ENCODE results near the gene FBH1.

Gene FBH1

GRCh38 chr10:5882961-5883360, 7.1 kb upstream of the FBH1 start:
- Mint-ChIP-seq H3K27ac (peak overlapping the region; percentile 17), H3K27me3 (ENCODE audit: low read depth, poor library complexity) (peaks cover 3% of the 10 kb centered on the region), H3K36me3 (ENCODE audit: low read depth) (peaks cover 61% of the 10 kb centered on the region), H3K4me3 (no peak overlapping the region), H3K9me3 (no peaks in the 10 kb centered on the region), H3K4me1 (peaks cover 9% of the 10 kb centered on the region)
- no peak for TF ChIP-seq CTCF (IDR thresholded peaks at IDR 0.05)
- DNase-seq: no peak

- peaks cover 21% of the 10 kb centered on the region for H3K4me1 Mint-ChIP-seq
- no peak overlapping the region for H3K4me3 Mint-ChIP-seq
Measured at GRCh38 chr10:5885619-5886018, 4.4 kb upstream of the FBH1 start.

GRCh38 chr10:5887029-5887428, 3.0 kb upstream of the FBH1 start:
- Mint-ChIP-seq H3K27ac (no peak overlapping the region), H3K4me3 (peak overlapping the region; percentile 49), H3K4me1 (peaks cover 35% of the 10 kb centered on the region)

More at GRCh38 chr10:5885619-5886018, 4.4 kb upstream of the FBH1 start:
- H3K9me3 Mint-ChIP-seq: no peaks in the 10 kb centered on the region
- DNase-seq: no peak
- H3K27me3 Mint-ChIP-seq (ENCODE audit: low read depth, poor library complexity): peaks cover 3% of the 10 kb centered on the region
- TF ChIP-seq CTCF (IDR thresholded peaks at IDR 0.05): no peak
- H3K27ac Mint-ChIP-seq: peak overlapping the region; percentile 30
- H3K36me3 Mint-ChIP-seq (ENCODE audit: low read depth): peaks cover 45% of the 10 kb centered on the region

GRCh38 chr10:5887641-5888040, 2.4 kb upstream of the FBH1 start:
- no peak for DNase-seq
- no peaks in the 10 kb centered on the region for H3K9me3 Mint-ChIP-seq
- peaks cover 3% of the 10 kb centered on the region for H3K27me3 Mint-ChIP-seq (ENCODE audit: low read depth, poor library complexity)
- H3K27ac Mint-ChIP-seq: no peak overlapping the region
- no peak for TF ChIP-seq CTCF (IDR thresholded peaks at IDR 0.05)
- peaks cover 41% of the 10 kb centered on the region for H3K4me1 Mint-ChIP-seq
- peaks cover 40% of the 10 kb centered on the region for H3K36me3 Mint-ChIP-seq (ENCODE audit: low read depth)
- peak overlapping the region; percentile 98 for H3K4me3 Mint-ChIP-seq

More at GRCh38 chr10:5887029-5887428, 3.0 kb upstream of the FBH1 start:
- no peak for DNase-seq
- TF ChIP-seq CTCF (IDR thresholded peaks at IDR 0.05): no peak
- H3K27me3 Mint-ChIP-seq (ENCODE audit: low read depth, poor library complexity): peaks cover 3% of the 10 kb centered on the region
- H3K36me3 Mint-ChIP-seq (ENCODE audit: low read depth): peaks cover 41% of the 10 kb centered on the region
- no peaks in the 10 kb centered on the region for H3K9me3 Mint-ChIP-seq

GRCh38 chr10:5888351-5888750, 1.7 kb upstream of the FBH1 start:
- Mint-ChIP-seq H3K4me3 (peak overlapping the region; percentile 98), H3K36me3 (ENCODE audit: low read depth) (peaks cover 37% of the 10 kb centered on the region), H3K9me3 (no peaks in the 10 kb centered on the region), H3K4me1 (peaks cover 47% of the 10 kb centered on the region), H3K27me3 (ENCODE audit: low read depth, poor library complexity) (no peaks in the 10 kb centered on the region), H3K27ac (no peak overlapping the region)
- TF ChIP-seq CTCF (IDR thresholded peaks at IDR 0.05): no peak
- DNase-seq: no peak

GRCh38 chr10:5888843-5889623, 1.0 kb upstream of the FBH1 start:
- Mint-ChIP-seq H3K27ac (peak overlapping the region; percentile 83), H3K36me3 (ENCODE audit: low read depth) (peaks cover 36% of the 10 kb centered on the region), H3K4me1 (peaks cover 52% of the 10 kb centered on the region)

More at GRCh38 chr10:5888843-5889623, 1.0 kb upstream of the FBH1 start:
- TF ChIP-seq CTCF (IDR thresholded peaks at IDR 0.05): no peak
- H3K27me3 Mint-ChIP-seq (ENCODE audit: low read depth, poor library complexity): no peaks in the 10 kb centered on the region
- peak; percentile 68 for DNase-seq
- H3K9me3 Mint-ChIP-seq: no peaks in the 10 kb centered on the region
- peak overlapping the region; percentile 98 for H3K4me3 Mint-ChIP-seq
